ENCODE results near the gene MYZAP.

GRCh38 chr15:57552678-57553334, 38.9 kb upstream of the MYZAP start:
- TF ChIP-seq ZNF512 (CRISPR knock-in tag; IDR thresholded peaks at IDR 0.05), result no peak
- no peak for TF ChIP-seq HNRNPL (IDR thresholded peaks at IDR 0.05; ENCODE audit: low read depth, low read length)
- no peak for TF ChIP-seq FOXK1 (CRISPR knock-in tag; IDR thresholded peaks at IDR 0.05; ENCODE audit: borderline replicate concordance, low read depth)
- no peak for TF ChIP-seq ZFP37 (CRISPR knock-in tag; IDR thresholded peaks at IDR 0.05; ENCODE audit: borderline replicate concordance)
- TF ChIP-seq SIN3A (IDR thresholded peaks at IDR 0.05; ENCODE audit: borderline replicate concordance, low read depth, low read length), result no peak
- TF ChIP-seq MAX (IDR thresholded peaks at IDR 0.05), result no peak
- TF ChIP-seq EP300 (IDR thresholded peaks at IDR 0.05; ENCODE audit: low read depth in 2 of 2, low read length in 2 of 2), result no peak
- no peak for TF ChIP-seq EP300 (CRISPR knock-in tag; IDR thresholded peaks at IDR 0.05; ENCODE audit: borderline replicate concordance)
- TF ChIP-seq DDIT3 (CRISPR knock-in tag; IDR thresholded peaks at IDR 0.05), result no peak
- TF ChIP-seq ZBTB33 (CRISPR knock-in tag; IDR thresholded peaks at IDR 0.05), result no peak
- no peak for TF ChIP-seq ZNF749 (CRISPR knock-in tag; IDR thresholded peaks at IDR 0.05; ENCODE audit: borderline replicate concordance)
